Vagina (tissue), 2 donors: ENCODE data around the gene ZNF628. TPM values are rescaled to one million over a fixed set of nuclear protein-coding genes. Genes with fewer than 3 reads are reported as not detected.

ENCODE experiments used
- DNase-seq, 2 donors: peaks; one replicate each; pipeline ENCODE4 v3.0.0-alpha.2; 2017; ENCODE audit errors: extremely low spot score in 2 of 2
- H3K27ac ChIP-seq: fragments of 200-600 bp; sonication (generic); one replicate; pipeline ENCODE4 v1.5.1; 2019
- H3K27me3 ChIP-seq: fragments of 200-600 bp; sonication (generic); one replicate; pipeline ENCODE4 v1.5.1; 2019
- H3K36me3 ChIP-seq, 2 donors: fragments of 200-600 bp; sonication (generic); one replicate each; pipeline ENCODE4 v1.5.1; 2017 to 2019
- H3K4me1 ChIP-seq: fragments of 200-600 bp; sonication (generic); one replicate; pipeline ENCODE4 v1.5.1; 2019
- H3K4me3 ChIP-seq, 2 donors: fragments of 200-600 bp; sonication (generic); 1 replicate in 1 of 2; 2 replicates in 1 of 2; pipeline ENCODE4 v1.5.1; 2016 to 2019
- H3K9me3 ChIP-seq: fragments of 200-600 bp; sonication (generic); one replicate; pipeline ENCODE4 v1.5.1; 2019
- POLR2A ChIP-seq, 2 donors: fragments of 450-650 bp; IDR thresholded peaks; one replicate each; pipeline ENCODE4 v1.6.1; 2017; ENCODE audit warnings: antibody characterized with exemption in 2 of 2, mild to moderate bottlenecking in 2 of 2, moderate library complexity in 2 of 2
- POLR2AphosphoS5 ChIP-seq, 2 donors: sonication (generic); formaldehyde crosslinking; IDR thresholded peaks; one replicate each; pipeline ENCODE4 v1.9.0; 2017; ENCODE audit warnings: antibody characterized with exemption in 2 of 2, mild to moderate bottlenecking in 2 of 2, low read depth in 1 of 2; ENCODE audit not compliant: insufficient read depth in 1 of 2
- intact Hi-C: fragments of 100-400 bp; cut with DNase I; formaldehyde crosslinking; loops from one replicate; pipeline ENCODE4 v1.15.1; 2023
- total RNA-seq: library from RNA; depleted of rRNA; stranded (reverse); fragments of >200 nt; gene quantifications from one replicate; pipeline ENCODE4 v1.2.3, GENCODE V29; 2016
- TF ChIP-seq, protein P1 (sequence below), 3 experiments: fragments of 450-650 bp in 2 of 3; fragments of 200-600 bp in 1 of 3; sonication (generic) in 1 of 3; IDR thresholded peaks; one replicate each; pipeline ENCODE4 v1.5.1; 2017 to 2019; ENCODE audit warnings: antibody characterized with exemption in 3 of 3, mild to moderate bottlenecking in 2 of 3, moderate library complexity in 2 of 3

ZNF628 gene
- total RNA-seq, 1 donor from 2014 or later: 2.7 TPM

DNA sequence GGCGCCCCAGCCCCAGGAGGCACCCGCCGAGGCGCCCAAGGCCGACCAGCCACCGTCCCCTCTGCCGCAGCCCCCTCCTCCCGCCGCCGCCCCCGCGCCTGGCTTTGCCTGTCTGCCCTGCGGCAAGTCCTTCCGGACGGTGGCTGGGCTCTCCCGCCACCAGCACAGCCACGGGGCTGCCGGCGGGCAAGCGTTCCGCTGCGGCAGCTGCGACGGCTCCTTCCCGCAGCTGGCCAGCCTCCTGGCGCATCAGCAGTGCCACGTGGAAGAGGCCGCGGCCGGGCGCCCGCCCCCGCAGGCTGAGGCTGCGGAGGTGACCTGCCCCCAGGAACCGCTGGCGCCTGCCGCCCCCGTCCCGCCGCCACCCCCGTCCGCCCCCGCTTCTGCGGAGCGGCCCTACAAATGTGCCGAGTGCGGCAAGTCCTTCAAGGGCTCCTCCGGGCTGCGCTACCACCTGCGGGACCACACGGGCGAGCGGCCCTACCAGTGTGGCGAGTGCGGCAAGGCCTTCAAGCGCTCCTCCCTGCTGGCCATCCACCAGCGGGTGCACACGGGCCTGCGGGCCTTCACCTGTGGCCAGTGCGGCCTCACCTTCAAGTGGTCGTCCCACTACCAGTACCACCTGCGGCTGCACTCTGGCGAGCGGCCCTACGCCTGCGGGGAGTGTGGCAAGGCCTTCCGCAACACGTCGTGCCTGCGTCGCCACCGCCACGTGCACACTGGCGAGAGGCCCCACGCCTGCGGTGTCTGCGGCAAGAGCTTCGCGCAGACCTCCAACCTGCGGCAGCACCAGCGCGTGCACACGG is 5.9 kb downstream of the ZNF628 start:
- H3K4me1 ChIP-seq: peaks cover 49% of the 10 kb centered on the region
- intact Hi-C loops: no loop called here
- no peak overlapping the region for H3K27ac ChIP-seq
- H3K27me3 ChIP-seq: no peaks in the 10 kb centered on the region
- H3K9me3 ChIP-seq: no peaks in the 10 kb centered on the region
- H3K36me3 ChIP-seq: no peaks in the 10 kb centered on the region
- H3K4me3 ChIP-seq: no peak overlapping the region
- DNase-seq: no peak
- TF ChIP-seq POLR2A (IDR thresholded peaks at IDR 0.05) (no peak), POLR2AphosphoS5 (IDR thresholded peaks at IDR 0.05; ENCODE audit: insufficient read depth in 1 of 2, low read depth in 1 of 2) (no peak)
- TF ChIP-seq, protein P1, sequence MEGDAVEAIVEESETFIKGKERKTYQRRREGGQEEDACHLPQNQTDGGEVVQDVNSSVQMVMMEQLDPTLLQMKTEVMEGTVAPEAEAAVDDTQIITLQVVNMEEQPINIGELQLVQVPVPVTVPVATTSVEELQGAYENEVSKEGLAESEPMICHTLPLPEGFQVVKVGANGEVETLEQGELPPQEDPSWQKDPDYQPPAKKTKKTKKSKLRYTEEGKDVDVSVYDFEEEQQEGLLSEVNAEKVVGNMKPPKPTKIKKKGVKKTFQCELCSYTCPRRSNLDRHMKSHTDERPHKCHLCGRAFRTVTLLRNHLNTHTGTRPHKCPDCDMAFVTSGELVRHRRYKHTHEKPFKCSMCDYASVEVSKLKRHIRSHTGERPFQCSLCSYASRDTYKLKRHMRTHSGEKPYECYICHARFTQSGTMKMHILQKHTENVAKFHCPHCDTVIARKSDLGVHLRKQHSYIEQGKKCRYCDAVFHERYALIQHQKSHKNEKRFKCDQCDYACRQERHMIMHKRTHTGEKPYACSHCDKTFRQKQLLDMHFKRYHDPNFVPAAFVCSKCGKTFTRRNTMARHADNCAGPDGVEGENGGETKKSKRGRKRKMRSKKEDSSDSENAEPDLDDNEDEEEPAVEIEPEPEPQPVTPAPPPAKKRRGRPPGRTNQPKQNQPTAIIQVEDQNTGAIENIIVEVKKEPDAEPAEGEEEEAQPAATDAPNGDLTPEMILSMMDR (IDR thresholded peaks at IDR 0.05): no peak

DNA sequence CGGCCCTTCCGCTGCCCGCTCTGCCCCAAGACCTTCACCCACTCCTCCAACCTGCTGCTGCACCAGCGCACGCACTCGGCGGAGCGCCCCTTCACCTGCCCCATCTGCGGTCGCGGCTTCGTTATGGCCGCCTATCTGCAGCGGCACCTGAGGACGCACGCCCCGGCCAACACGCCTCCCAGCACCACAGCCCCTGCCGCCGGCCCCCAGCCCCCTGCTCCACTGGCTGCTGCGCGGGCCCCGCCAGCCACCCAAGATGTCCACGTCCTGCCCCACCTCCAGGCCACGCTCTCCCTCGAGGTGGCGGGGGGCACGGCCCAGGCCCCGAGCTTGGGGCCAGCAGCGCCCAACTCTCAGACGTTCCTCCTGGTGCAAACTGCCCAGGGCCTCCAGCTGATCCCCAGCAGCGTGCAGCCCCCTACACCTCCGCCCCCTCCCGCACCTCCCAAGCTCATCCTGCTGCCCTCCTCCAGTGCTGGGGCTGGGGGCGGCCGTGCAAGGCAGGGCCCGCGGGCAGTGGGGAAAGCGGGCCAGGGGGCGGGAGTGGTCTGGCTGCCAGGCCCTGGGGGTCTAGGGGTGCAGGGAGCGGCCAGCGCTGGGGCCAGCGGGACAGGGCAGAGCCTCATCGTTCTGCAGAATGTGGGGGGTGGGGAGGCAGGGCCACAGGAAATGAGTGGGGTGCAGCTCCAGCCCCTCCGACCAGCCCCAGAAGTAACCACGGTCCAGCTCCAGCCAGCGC is 6.7 kb downstream of the ZNF628 start:
- H3K27me3 ChIP-seq: no peaks in the 10 kb centered on the region
- H3K4me1 ChIP-seq: peaks cover 49% of the 10 kb centered on the region
- intact Hi-C loops: no loop called here
- H3K9me3 ChIP-seq: no peaks in the 10 kb centered on the region
- no peak overlapping the region for H3K27ac ChIP-seq
- TF ChIP-seq, protein P1 (IDR thresholded peaks at IDR 0.05): no peak
- TF ChIP-seq POLR2A (IDR thresholded peaks at IDR 0.05) (no peak), POLR2AphosphoS5 (IDR thresholded peaks at IDR 0.05; ENCODE audit: insufficient read depth in 1 of 2, low read depth in 1 of 2) (no peak)
- no peaks in the 10 kb centered on the region for H3K36me3 ChIP-seq
- no peak overlapping the region for H3K4me3 ChIP-seq
- no peak for DNase-seq

DNA sequence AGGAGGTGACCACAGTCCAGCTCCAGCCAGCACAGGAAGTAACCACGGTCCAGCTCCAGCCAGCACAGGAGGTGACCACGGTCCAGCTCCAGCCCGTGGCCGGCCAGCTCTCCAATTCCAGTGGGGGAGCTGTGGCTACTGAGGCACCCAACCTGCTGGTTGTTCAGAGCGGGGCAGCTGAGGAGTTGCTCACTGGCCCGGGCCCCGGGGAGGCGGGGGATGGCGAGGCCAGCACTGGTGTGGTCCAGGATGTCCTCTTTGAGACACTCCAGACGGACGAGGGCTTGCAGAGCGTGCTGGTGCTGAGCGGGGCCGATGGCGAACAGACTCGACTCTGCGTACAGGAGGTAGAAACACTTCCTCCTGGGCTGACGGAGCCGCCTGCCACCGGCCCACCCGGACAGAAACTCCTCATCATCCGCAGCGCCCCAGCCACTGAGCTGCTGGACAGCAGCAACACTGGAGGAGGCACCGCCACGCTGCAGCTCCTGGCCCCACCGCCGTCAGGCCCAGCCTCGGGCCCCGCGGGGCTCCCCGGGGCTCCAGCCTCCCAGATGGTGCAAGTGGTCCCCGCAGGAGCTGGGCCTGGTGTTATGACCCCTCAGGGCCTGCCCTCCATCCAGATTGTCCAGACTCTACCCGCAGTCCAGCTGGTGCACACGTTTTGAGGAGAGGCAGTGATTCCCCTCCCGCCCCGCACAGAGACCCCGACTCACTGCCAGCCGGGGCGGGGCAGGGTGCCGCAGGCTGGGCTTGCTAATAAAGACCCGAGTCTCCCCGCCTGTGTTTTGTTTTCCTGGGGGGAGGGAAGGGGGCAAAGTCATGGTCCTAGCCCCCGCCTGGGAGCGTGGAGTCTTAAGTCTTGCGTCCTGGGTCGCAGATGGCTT is 7.5 kb downstream of the ZNF628 start:
- no peak for DNase-seq
- Histone ChIP-seq H3K36me3 (no peaks in the 10 kb centered on the region), H3K27ac (no peak overlapping the region), H3K4me1 (peaks cover 55% of the 10 kb centered on the region), H3K27me3 (no peaks in the 10 kb centered on the region), H3K9me3 (no peaks in the 10 kb centered on the region), H3K4me3 (peak overlapping the region; percentile 58 to 64)
- TF ChIP-seq POLR2AphosphoS5 (IDR thresholded peaks at IDR 0.05; ENCODE audit: insufficient read depth in 1 of 2, low read depth in 1 of 2) (no peak), POLR2A (IDR thresholded peaks at IDR 0.05) (no peak)
- TF ChIP-seq, protein P1 (IDR thresholded peaks at IDR 0.05): no peak
- intact Hi-C loops: no loop called here

DNA sequence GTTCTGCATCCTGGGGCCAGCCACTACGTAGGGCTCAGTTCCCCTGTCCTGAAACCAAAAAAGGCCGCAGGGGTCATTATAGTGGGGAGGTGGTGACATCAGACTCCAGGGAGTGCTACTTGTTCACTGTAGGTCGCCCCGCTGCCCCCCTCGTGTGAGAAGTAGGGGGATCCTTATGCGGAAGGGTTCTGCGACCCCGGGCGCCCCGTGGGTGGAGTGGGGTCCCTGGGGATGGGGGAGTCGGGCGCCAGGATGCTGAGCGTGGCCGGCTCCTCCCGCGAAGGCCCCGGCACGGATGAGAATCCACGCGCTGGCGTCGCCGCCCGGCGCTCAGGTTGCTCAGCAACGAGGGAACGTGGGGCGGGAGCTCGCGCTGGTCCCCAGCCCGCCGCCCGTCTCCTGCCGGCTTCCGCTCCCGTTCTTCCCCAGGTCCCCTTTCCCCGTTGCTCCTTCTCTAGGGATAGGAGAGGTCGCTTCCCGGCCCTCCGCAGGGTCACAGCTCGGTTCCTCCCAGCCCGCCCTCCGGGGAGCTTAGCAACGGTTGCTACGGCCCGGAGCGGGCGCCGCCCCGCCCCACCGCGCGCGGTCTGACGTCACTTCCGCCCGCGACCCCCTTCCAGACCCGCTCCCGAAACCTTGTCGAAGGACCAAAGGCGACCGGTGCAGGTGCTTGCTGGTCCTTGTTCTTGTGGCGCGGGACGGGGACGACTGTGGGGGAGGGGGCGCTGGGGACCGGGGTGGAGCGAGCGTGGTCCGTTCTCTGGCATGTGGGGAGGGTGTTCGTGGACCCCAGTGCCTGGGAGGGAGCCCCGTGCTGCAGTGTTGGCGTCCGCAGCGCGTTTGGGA is 8.4 kb downstream of the ZNF628 start, which contains the start of gene NAT14:
Gene NAT14 (plus strand): TSS at position 596 of the 846 bp plus-strand sequence. CDS start 521 bp downstream, outside the sequence.
- Histone ChIP-seq H3K36me3 (no peaks in the 10 kb centered on the region), H3K4me3 (peak within 1 kb of the TSS; percentile 58 to 64), H3K27me3 (no peaks in the 10 kb centered on the region), H3K4me1 (peaks cover 63% of the 10 kb centered on the region), H3K9me3 (no peaks in the 10 kb centered on the region), H3K27ac (peak within 1 kb of the TSS; percentile 95)
- TF ChIP-seq, protein P1 (IDR thresholded peaks at IDR 0.05): no peak
- TF ChIP-seq POLR2AphosphoS5 (IDR thresholded peaks at IDR 0.05; ENCODE audit: insufficient read depth in 1 of 2, low read depth in 1 of 2): peak in 1 of 2 donors; percentile 54
- intact Hi-C loops: no loop called here
- DNase-seq: no peak
